GM23338 (cell line): ENCODE data around the gene OSBPL10. TPM values are rescaled to one million over a fixed set of nuclear protein-coding genes. Genes with fewer than 3 reads are reported as not detected.

Source experiments
- ATAC-seq: fragments of 200-7000 bp; cut with Tn5 transposase; 3 replicates; pipeline ENCODE4 v1.9.1; 2020
- DNase-seq: peaks from one replicate; pipeline ENCODE4 v3.0.0-alpha.2; 2015; ENCODE audit warnings: low spot score
- H2AFZ ChIP-seq: fragments of 200-600 bp; sonication (generic); 2 replicates; pipeline ENCODE4 v1.8.0; 2016; ENCODE audit warnings: antibody characterized with exemption, mild to moderate bottlenecking, moderate library complexity
- H3F3A ChIP-seq: fragments of 200-600 bp; sonication (generic); replicated peaks from 2 replicates; pipeline ENCODE4 v1.8.0; 2017; ENCODE audit warnings: antibody characterized with exemption, mixed run types, low read depth
- H3K27ac ChIP-seq: fragments of 200-600 bp; sonication (generic); 2 replicates; pipeline ENCODE4 v1.6.1; 2016; ENCODE audit warnings: low read depth
- H3K27me3 ChIP-seq: fragments of 200-600 bp; sonication (generic); 2 replicates; pipeline ENCODE4 v1.8.0; 2016; ENCODE audit warnings: mild to moderate bottlenecking, mixed run types, moderate library complexity; ENCODE audit not compliant: insufficient read depth
- H3K36me3 ChIP-seq: fragments of 200-600 bp; sonication (generic); 2 replicates; pipeline ENCODE4 v1.8.0; 2016; ENCODE audit warnings: mild to moderate bottlenecking; ENCODE audit not compliant: insufficient read depth
- H3K4me1 ChIP-seq: fragments of 200-600 bp; sonication (generic); 2 replicates; pipeline ENCODE4 v1.8.0; 2016; ENCODE audit warnings: mild to moderate bottlenecking, moderate library complexity; ENCODE audit not compliant: insufficient read depth
- H3K4me2 ChIP-seq: fragments of 200-600 bp; sonication (generic); 2 replicates; pipeline ENCODE4 v1.7.1; 2017; ENCODE audit warnings: mixed run types
- H3K4me3 ChIP-seq: fragments of 200-600 bp; sonication (generic); 2 replicates; pipeline ENCODE4 v1.6.1; 2016; ENCODE audit warnings: mixed run types
- H3K79me2 ChIP-seq: fragments of 200-600 bp; sonication (generic); replicated peaks from 2 replicates; pipeline ENCODE4 v1.8.0; 2017; ENCODE audit warnings: mild to moderate bottlenecking; ENCODE audit not compliant: insufficient read depth
- H3K9me2 ChIP-seq: fragments of 200-600 bp; sonication (generic); 2 replicates; pipeline ENCODE4 v1.8.0; 2017; ENCODE audit not compliant: insufficient read depth
- H4K20me1 ChIP-seq: fragments of 200-600 bp; sonication (generic); replicated peaks from 2 replicates; pipeline ENCODE4 v1.8.0; 2017; ENCODE audit warnings: mild to moderate bottlenecking; ENCODE audit not compliant: insufficient read depth
- H3K27ac Mint-ChIP-seq: 2 replicates; pipeline ENCODE4 v1.8.0; 2020; ENCODE audit warnings: inconsistent platforms, mild to moderate bottlenecking, moderate library complexity, mixed read lengths
- H3K27me3 Mint-ChIP-seq: 3 replicates; pipeline ENCODE4 v1.8.0; 2022; ENCODE audit warnings: low read depth, mild to moderate bottlenecking, moderate library complexity, mixed read lengths, inconsistent platforms; ENCODE audit not compliant: insufficient read depth, poor library complexity
- H3K36me3 Mint-ChIP-seq: 3 replicates; pipeline ENCODE4 v1.8.0; 2021; ENCODE audit warnings: low read depth, mild to moderate bottlenecking, inconsistent platforms, moderate library complexity, mixed read lengths
- H3K4me1 Mint-ChIP-seq: 3 replicates; pipeline ENCODE4 v1.8.0; 2020; ENCODE audit warnings: mild to moderate bottlenecking, inconsistent platforms, mixed read lengths
- H3K4me3 Mint-ChIP-seq: 3 replicates; pipeline ENCODE4 v1.8.0; 2021; ENCODE audit warnings: moderate library complexity, mild to moderate bottlenecking, inconsistent platforms, mixed read lengths
- H3K9me3 Mint-ChIP-seq: 3 replicates; pipeline ENCODE4 v1.8.0; 2020; ENCODE audit warnings: moderate library complexity, mild to moderate bottlenecking, inconsistent platforms, mixed read lengths
- CREB1 ChIP-seq: fragments of 250-450 bp; sonication (Bioruptor Pico); IDR thresholded peaks from 2 replicates; pipeline ENCODE4 v1.5.0; 2020; ENCODE audit warnings: low read depth, mild to moderate bottlenecking, moderate library complexity
- ETS1 ChIP-seq: IDR thresholded peaks from 2 replicates; pipeline ENCODE4 v1.6.1; 2016; ENCODE audit warnings: antibody characterized with exemption
- EZH2 ChIP-seq: fragments of 200-600 bp; sonication (generic); IDR thresholded peaks from one replicate; pipeline ENCODE4 v1.8.0; 2017; ENCODE audit warnings: antibody characterized with exemption, mild to moderate bottlenecking, low read depth; ENCODE audit not compliant: unreplicated experiment
- EZH2phosphoT487 ChIP-seq: fragments of 200-600 bp; sonication (generic); IDR thresholded peaks from one replicate; pipeline ENCODE4 v1.8.1; 2018; ENCODE audit warnings: antibody characterized with exemption; ENCODE audit not compliant: unreplicated experiment
- JUNB ChIP-seq: IDR thresholded peaks from one replicate; pipeline ENCODE4 v1.6.1; 2016; ENCODE audit warnings: antibody characterized with exemption; ENCODE audit not compliant: unreplicated experiment
- NANOG ChIP-seq: IDR thresholded peaks from 2 replicates; pipeline ENCODE4 v1.6.1; 2016; ENCODE audit warnings: antibody characterized with exemption, borderline replicate concordance
- POLR2AphosphoS5 ChIP-seq: IDR thresholded peaks from 2 replicates; pipeline ENCODE4 v1.6.1; 2016; ENCODE audit warnings: antibody characterized with exemption, low read depth
- REST ChIP-seq: IDR thresholded peaks from one replicate; pipeline ENCODE4 v1.6.1; 2018; ENCODE audit warnings: antibody characterized with exemption; ENCODE audit not compliant: unreplicated experiment
- STAT1 ChIP-seq: IDR thresholded peaks from one replicate; pipeline ENCODE4 v1.6.1; 2016; ENCODE audit warnings: antibody characterized with exemption; ENCODE audit not compliant: unreplicated experiment
- ZNF114 ChIP-seq: fragments of 250-450 bp; sonication (Bioruptor Pico); IDR thresholded peaks from 2 replicates; pipeline ENCODE4 v1.5.0; 2020; ENCODE audit warnings: mild to moderate bottlenecking, moderate library complexity
- ZNF331 ChIP-seq: fragments of 250-450 bp; sonication (Bioruptor Pico); IDR thresholded peaks from 2 replicates; pipeline ENCODE4 v1.5.0; 2020; ENCODE audit warnings: low read depth, mild to moderate bottlenecking, moderate library complexity
- polyA plus RNA-seq: library from polyadenylated mRNA; unstranded; fragments of >200 nt; fragmentation: Nextera tagmentation; extraction: Ambion mirVana; gene quantifications from 2 replicates; pipeline ENCODE4 v1.2.1, GENCODE V29; 2016
- total RNA-seq: library from RNA; depleted of rRNA; stranded (reverse); fragments of >200 nt; shearing (Covaris generic); gene quantifications from 2 replicates; pipeline ENCODE4 v1.2.3, GENCODE V29; 2014
- TF ChIP-seq, protein P1 (sequence below): fragments of 250-450 bp; sonication (Bioruptor Pico); IDR thresholded peaks from 2 replicates; pipeline ENCODE4 v1.5.0; 2020; ENCODE audit warnings: mild to moderate bottlenecking, moderate library complexity
- TF ChIP-seq, protein P2 (sequence below), 2 experiments: fragments of 200-600 bp in 1 of 2; sonication (generic) in 1 of 2; conservative IDR thresholded peaks; 2 replicates each; pipeline versions ENCODE4 v1.5.1 to v1.6.1; 2016 to 2017; ENCODE audit warnings: antibody characterized with exemption in 2 of 2, low read depth in 2 of 2, mild to moderate bottlenecking in 2 of 2, moderate library complexity in 1 of 2

Gene OSBPL10
- total and polyA plus RNA-seq, 2 experiments from 2014 or later: 23.8 to 149 TPM

- Mint-ChIP-seq H3K4me1 (peaks cover 28% of the 10 kb centered on the region), H3K36me3 (peaks cover 21% of the 10 kb centered on the region), H3K4me3 (no peak overlapping the region), H3K9me3 (no peaks in the 10 kb centered on the region), H3K27me3 (no peaks in the 10 kb centered on the region), H3K27ac (no peak overlapping the region)
- Histone ChIP-seq H3K79me2 (peaks cover 60% of the 10 kb centered on the region), H3K4me2 (no peak overlapping the region), H4K20me1 (peaks cover 11% of the 10 kb centered on the region), H3F3A (no peaks in the 10 kb centered on the region), H3K36me3 (no peaks in the 10 kb centered on the region; the same call in 1 of the 2 replicates), H2AFZ (no peak overlapping the region), H3K9me2 (no peaks in the 10 kb centered on the region), H3K4me1 (peaks cover 32% of the 10 kb centered on the region), H3K27me3 (no peaks in the 10 kb centered on the region), H3K27ac (no peak overlapping the region), H3K4me3 (no peak overlapping the region)
- TF ChIP-seq, protein P1, sequence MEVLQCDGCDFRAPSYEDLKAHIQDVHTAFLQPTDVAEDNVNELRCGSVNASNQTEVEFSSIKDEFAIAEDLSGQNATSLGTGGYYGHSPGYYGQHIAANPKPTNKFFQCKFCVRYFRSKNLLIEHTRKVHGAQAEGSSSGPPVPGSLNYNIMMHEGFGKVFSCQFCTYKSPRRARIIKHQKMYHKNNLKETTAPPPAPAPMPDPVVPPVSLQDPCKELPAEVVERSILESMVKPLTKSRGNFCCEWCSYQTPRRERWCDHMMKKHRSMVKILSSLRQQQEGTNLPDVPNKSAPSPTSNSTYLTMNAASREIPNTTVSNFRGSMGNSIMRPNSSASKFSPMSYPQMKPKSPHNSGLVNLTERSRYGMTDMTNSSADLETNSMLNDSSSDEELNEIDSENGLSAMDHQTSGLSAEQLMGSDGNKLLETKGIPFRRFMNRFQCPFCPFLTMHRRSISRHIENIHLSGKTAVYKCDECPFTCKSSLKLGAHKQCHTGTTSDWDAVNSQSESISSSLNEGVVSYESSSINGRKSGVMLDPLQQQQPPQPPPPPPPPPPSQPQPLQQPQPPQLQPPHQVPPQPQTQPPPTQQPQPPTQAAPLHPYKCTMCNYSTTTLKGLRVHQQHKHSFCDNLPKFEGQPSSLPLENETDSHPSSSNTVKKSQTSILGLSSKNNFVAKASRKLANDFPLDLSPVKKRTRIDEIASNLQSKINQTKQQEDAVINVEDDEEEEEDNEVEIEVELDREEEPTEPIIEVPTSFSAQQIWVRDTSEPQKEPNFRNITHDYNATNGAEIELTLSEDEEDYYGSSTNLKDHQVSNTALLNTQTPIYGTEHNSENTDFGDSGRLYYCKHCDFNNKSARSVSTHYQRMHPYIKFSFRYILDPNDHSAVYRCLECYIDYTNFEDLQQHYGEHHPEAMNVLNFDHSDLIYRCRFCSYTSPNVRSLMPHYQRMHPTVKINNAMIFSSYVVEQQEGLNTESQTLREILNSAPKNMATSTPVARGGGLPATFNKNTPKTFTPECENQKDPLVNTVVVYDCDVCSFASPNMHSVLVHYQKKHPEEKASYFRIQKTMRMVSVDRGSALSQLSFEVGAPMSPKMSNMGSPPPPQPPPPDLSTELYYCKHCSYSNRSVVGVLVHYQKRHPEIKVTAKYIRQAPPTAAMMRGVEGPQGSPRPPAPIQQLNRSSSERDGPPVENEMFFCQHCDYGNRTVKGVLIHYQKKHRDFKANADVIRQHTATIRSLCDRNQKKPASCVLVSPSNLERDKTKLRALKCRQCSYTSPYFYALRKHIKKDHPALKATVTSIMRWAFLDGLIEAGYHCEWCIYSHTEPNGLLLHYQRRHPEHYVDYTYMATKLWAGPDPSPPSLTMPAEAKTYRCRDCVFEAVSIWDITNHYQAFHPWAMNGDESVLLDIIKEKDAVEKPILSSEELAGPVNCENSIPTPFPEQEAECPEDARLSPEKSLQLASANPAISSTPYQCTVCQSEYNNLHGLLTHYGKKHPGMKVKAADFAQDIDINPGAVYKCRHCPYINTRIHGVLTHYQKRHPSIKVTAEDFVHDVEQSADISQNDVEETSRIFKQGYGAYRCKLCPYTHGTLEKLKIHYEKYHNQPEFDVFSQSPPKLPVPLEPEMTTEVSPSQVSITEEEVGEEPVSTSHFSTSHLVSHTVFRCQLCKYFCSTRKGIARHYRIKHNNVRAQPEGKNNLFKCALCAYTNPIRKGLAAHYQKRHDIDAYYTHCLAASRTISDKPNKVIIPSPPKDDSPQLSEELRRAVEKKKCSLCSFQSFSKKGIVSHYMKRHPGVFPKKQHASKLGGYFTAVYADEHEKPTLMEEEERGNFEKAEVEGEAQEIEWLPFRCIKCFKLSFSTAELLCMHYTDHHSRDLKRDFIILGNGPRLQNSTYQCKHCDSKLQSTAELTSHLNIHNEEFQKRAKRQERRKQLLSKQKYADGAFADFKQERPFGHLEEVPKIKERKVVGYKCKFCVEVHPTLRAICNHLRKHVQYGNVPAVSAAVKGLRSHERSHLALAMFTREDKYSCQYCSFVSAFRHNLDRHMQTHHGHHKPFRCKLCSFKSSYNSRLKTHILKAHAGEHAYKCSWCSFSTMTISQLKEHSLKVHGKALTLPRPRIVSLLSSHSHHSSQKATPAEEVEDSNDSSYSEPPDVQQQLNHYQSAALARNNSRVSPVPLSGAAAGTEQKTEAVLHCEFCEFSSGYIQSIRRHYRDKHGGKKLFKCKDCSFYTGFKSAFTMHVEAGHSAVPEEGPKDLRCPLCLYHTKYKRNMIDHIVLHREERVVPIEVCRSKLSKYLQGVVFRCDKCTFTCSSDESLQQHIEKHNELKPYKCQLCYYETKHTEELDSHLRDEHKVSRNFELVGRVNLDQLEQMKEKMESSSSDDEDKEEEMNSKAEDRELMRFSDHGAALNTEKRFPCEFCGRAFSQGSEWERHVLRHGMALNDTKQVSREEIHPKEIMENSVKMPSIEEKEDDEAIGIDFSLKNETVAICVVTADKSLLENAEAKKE (CRISPR knock-in tag): no peak
- TF ChIP-seq NANOG (no peak), ZNF331 (CRISPR knock-in tag) (no peak), EZH2phosphoT487 (no peak), CREB1 (CRISPR knock-in tag) (no peak), REST (no peak), EZH2 (no peak), STAT1 (no peak), ETS1 (no peak), ZNF114 (CRISPR knock-in tag) (no peak), POLR2AphosphoS5 (no peak), JUNB (no peak)
- TF ChIP-seq, protein P2, sequence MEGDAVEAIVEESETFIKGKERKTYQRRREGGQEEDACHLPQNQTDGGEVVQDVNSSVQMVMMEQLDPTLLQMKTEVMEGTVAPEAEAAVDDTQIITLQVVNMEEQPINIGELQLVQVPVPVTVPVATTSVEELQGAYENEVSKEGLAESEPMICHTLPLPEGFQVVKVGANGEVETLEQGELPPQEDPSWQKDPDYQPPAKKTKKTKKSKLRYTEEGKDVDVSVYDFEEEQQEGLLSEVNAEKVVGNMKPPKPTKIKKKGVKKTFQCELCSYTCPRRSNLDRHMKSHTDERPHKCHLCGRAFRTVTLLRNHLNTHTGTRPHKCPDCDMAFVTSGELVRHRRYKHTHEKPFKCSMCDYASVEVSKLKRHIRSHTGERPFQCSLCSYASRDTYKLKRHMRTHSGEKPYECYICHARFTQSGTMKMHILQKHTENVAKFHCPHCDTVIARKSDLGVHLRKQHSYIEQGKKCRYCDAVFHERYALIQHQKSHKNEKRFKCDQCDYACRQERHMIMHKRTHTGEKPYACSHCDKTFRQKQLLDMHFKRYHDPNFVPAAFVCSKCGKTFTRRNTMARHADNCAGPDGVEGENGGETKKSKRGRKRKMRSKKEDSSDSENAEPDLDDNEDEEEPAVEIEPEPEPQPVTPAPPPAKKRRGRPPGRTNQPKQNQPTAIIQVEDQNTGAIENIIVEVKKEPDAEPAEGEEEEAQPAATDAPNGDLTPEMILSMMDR (conservative IDR thresholded peaks at IDR 0.05; ENCODE audit: low read depth in 2 of 2): no peak
- no peak for DNase-seq
- peak; percentile 58 for ATAC-seq
Observed at GRCh38 chr3:31817411-31817966, 163.6 kb downstream of the OSBPL10 start.
